Skeletal muscle tissue (tissue), 4 donors: ENCODE data around the gene SUCLA2. TPM values are rescaled to one million over a fixed set of nuclear protein-coding genes. Genes with fewer than 3 reads are reported as not detected.

ENCODE experiments used
- H3K27ac ChIP-seq: one replicate; pipeline ENCODE4 v1.7.0; 2013; ENCODE audit warnings: mild to moderate bottlenecking, low read depth, low read length, inconsistent platforms
- H3K27me3 ChIP-seq, 3 donors: one replicate each; pipeline ENCODE4 v1.7.0; 2013; ENCODE audit warnings: low read length in 3 of 3; ENCODE audit not compliant: control insufficient read depth in 3 of 3, insufficient read depth in 3 of 3
- H3K36me3 ChIP-seq, 3 donors: one replicate each; pipeline ENCODE4 v1.7.0; 2013; ENCODE audit warnings: low read length in 3 of 3; ENCODE audit not compliant: control insufficient read depth in 3 of 3, insufficient read depth in 3 of 3
- H3K4me1 ChIP-seq, 3 donors: one replicate each; pipeline ENCODE4 v1.7.0; 2013; ENCODE audit warnings: low read length in 3 of 3, mild to moderate bottlenecking in 3 of 3; ENCODE audit not compliant: control insufficient read depth in 3 of 3, insufficient read depth in 3 of 3
- H3K4me3 ChIP-seq, 3 donors: one replicate each; pipeline ENCODE4 v1.7.0; 2013; ENCODE audit warnings: low read length in 3 of 3
- H3K9ac ChIP-seq, 3 donors: one replicate each; pipeline ENCODE4 v1.7.0; 2013; ENCODE audit warnings: low read length in 3 of 3, mild to moderate bottlenecking in 3 of 3, moderate library complexity in 2 of 3, low read depth in 1 of 3
- H3K9me3 ChIP-seq, 3 donors: one replicate each; pipeline ENCODE4 v1.7.0; 2013; ENCODE audit warnings: low read length in 3 of 3; ENCODE audit not compliant: control insufficient read depth in 3 of 3
- total RNA-seq: library from RNA; depleted of rRNA; stranded (reverse); fragments of >200 nt; gene quantifications from one replicate; pipeline ENCODE4 v1.2.3, GENCODE V29; 2014
- donor health status: Osteomylitis.

The SUCLA2 gene
- 47.0 TPM for total RNA-seq

GRCh38 chr13:48001114-48001881 is at the start of gene SUCLA2:
SUCLA2 (minus strand) TSS chr13:48001273; CDS start chr13:48001269, 4 bp downstream.
- Histone ChIP-seq H3K4me1 (peaks cover 7 to 18% (median 13%) of the 10 kb centered on the region in 3 donors), H3K9me3 (no peaks in the 10 kb centered on the region), H3K27ac (peak within 1 kb of the TSS; percentile 89), H3K27me3 (no peaks in the 10 kb centered on the region), H3K9ac (peak within 1 kb of the TSS; percentile 95 to 99 (median 97)), H3K4me3 (peak within 1 kb of the TSS; percentile 96 to 100 (median 99)), H3K36me3 (peaks cover 1 to 3% (median 2%) of the 10 kb centered on the region in 3 donors)

- H3K27ac ChIP-seq: no peak overlapping the region
- no peaks in the 10 kb centered on the region for H3K4me1 ChIP-seq
- H3K9me3 ChIP-seq: no peaks in the 10 kb centered on the region
- H3K4me3 ChIP-seq: no peak overlapping the region
- H3K9ac ChIP-seq: no peak overlapping the region
- H3K27me3 ChIP-seq: no peaks in the 10 kb centered on the region
- H3K36me3 ChIP-seq: peaks cover 12 to 29% (median 19%) of the 10 kb centered on the region in 3 donors
Measured at GRCh38 chr13:48050550-48050949, 49.5 kb upstream of the SUCLA2 start.

- no peaks in the 10 kb centered on the region for H3K27me3 ChIP-seq
- H3K9me3 ChIP-seq: no peaks in the 10 kb centered on the region
- no peaks in the 10 kb centered on the region for H3K4me1 ChIP-seq
- H3K27ac ChIP-seq: no peak overlapping the region
- no peak overlapping the region for H3K4me3 ChIP-seq
- H3K9ac ChIP-seq: no peak overlapping the region
- peaks cover 0 to 20% (median 7%) of the 10 kb centered on the region in 3 donors for H3K36me3 ChIP-seq
Measured at GRCh38 chr13:48043789-48044503, 42.9 kb upstream of the SUCLA2 start.

- Histone ChIP-seq H3K9me3 (no peaks in the 10 kb centered on the region), H3K9ac (no peak overlapping the region), H3K36me3 (peaks cover 0 to 15% (median 7%) of the 10 kb centered on the region in 3 donors), H3K4me3 (no peak overlapping the region), H3K27me3 (no peaks in the 10 kb centered on the region), H3K4me1 (peaks cover 0 to 4% (median 0%) of the 10 kb centered on the region in 3 donors), H3K27ac (no peak overlapping the region)
Measured at GRCh38 chr13:48042894-48043293, 41.8 kb upstream of the SUCLA2 start.

GRCh38 chr13:48040896-48041295 is 39.8 kb upstream of the SUCLA2 start:
- H3K9ac ChIP-seq: no peak overlapping the region
- no peaks in the 10 kb centered on the region for H3K27me3 ChIP-seq
- H3K36me3 ChIP-seq: peaks cover 0 to 12% (median 7%) of the 10 kb centered on the region in 3 donors
- no peak overlapping the region for H3K27ac ChIP-seq
- no peak overlapping the region for H3K4me3 ChIP-seq
- peaks cover 9 to 13% (median 12%) of the 10 kb centered on the region in 3 donors for H3K4me1 ChIP-seq
- H3K9me3 ChIP-seq: no peaks in the 10 kb centered on the region

- no peak overlapping the region for H3K9ac ChIP-seq
- no peaks in the 10 kb centered on the region for H3K9me3 ChIP-seq
- no peaks in the 10 kb centered on the region for H3K27me3 ChIP-seq
- H3K4me1 ChIP-seq: peaks cover 9 to 13% (median 12%) of the 10 kb centered on the region in 3 donors
- no peak overlapping the region for H3K27ac ChIP-seq
- H3K4me3 ChIP-seq: no peak overlapping the region
- H3K36me3 ChIP-seq: peaks cover 0 to 12% (median 7%) of the 10 kb centered on the region in 3 donors
Measured at GRCh38 chr13:48040049-48040448, 39.0 kb upstream of the SUCLA2 start.

GRCh38 chr13:48038761-48039160 is 37.7 kb upstream of the SUCLA2 start:
- H3K27ac ChIP-seq: peak overlapping the region; percentile 92
- H3K4me3 ChIP-seq: peak overlapping the region in 2 of 3 donors; percentile 96
- peaks cover 0 to 12% (median 7%) of the 10 kb centered on the region in 3 donors for H3K36me3 ChIP-seq
- peak overlapping the region in 2 of 3 donors; percentile 86 to 93 for H3K9ac ChIP-seq
- H3K9me3 ChIP-seq: no peaks in the 10 kb centered on the region
- peaks cover 9 to 13% (median 12%) of the 10 kb centered on the region in 3 donors for H3K4me1 ChIP-seq
- H3K27me3 ChIP-seq: no peaks in the 10 kb centered on the region

GRCh38 chr13:48037346-48038173 is 36.5 kb upstream of the SUCLA2 start, which contains the start of gene NUDT15:
NUDT15 (plus strand) TSS chr13:48037726; CDS start chr13:48037747, 21 bp downstream.
- peak within 1 kb of the TSS; percentile 92 for H3K27ac ChIP-seq
- peak within 1 kb of the TSS; percentile 86 to 93 (median 92) for H3K9ac ChIP-seq
- H3K4me1 ChIP-seq: peaks cover 9 to 13% (median 12%) of the 10 kb centered on the region in 3 donors
- H3K36me3 ChIP-seq: peaks cover 0 to 12% (median 7%) of the 10 kb centered on the region in 3 donors
- no peaks in the 10 kb centered on the region for H3K9me3 ChIP-seq
- H3K4me3 ChIP-seq: peak within 1 kb of the TSS; percentile 94 to 96 (median 96)
- no peaks in the 10 kb centered on the region for H3K27me3 ChIP-seq

GRCh38 chr13:48029859-48030258 is 28.8 kb upstream of the SUCLA2 start:
- Histone ChIP-seq H3K27me3 (no peaks in the 10 kb centered on the region), H3K27ac (no peak overlapping the region), H3K9ac (no peak overlapping the region), H3K4me3 (no peak overlapping the region), H3K36me3 (no peaks in the 10 kb centered on the region), H3K9me3 (no peaks in the 10 kb centered on the region), H3K4me1 (no peaks in the 10 kb centered on the region)
